NCI-H128 (cell line): ENCODE results near the gene RASAL2.
A peak's percentile ranks its signal among the peaks of the same experiment; 100 is the strongest.

Source experiments
- DNase-seq: peaks from one replicate; lab custom pipeline; 2025; ENCODE audit not compliant: unreplicated experiment; lab: John Stamatoyannopoulos, UW

Gene RASAL2

DNA sequence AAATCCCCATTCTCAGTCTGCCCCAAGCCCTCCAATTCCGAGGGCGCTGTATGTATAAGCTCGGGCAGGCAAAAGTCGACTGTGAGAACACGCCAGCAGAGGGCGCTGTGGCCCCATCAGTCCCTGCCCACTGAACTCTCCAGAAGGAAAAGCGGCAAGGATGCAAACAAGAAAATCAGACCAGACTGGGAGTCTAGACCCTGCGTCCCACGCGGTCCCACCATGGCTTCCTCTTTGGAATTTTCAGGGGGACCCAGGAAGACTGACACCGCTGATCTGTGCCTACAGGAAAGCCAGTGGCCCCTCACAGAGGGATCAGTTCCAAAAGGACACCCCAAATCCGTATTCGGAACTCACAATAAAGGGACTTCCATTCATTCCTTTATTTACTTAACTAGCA, 438.5 kb downstream of the RASAL2 start:
- peak; percentile 73 for DNase-seq

DNA sequence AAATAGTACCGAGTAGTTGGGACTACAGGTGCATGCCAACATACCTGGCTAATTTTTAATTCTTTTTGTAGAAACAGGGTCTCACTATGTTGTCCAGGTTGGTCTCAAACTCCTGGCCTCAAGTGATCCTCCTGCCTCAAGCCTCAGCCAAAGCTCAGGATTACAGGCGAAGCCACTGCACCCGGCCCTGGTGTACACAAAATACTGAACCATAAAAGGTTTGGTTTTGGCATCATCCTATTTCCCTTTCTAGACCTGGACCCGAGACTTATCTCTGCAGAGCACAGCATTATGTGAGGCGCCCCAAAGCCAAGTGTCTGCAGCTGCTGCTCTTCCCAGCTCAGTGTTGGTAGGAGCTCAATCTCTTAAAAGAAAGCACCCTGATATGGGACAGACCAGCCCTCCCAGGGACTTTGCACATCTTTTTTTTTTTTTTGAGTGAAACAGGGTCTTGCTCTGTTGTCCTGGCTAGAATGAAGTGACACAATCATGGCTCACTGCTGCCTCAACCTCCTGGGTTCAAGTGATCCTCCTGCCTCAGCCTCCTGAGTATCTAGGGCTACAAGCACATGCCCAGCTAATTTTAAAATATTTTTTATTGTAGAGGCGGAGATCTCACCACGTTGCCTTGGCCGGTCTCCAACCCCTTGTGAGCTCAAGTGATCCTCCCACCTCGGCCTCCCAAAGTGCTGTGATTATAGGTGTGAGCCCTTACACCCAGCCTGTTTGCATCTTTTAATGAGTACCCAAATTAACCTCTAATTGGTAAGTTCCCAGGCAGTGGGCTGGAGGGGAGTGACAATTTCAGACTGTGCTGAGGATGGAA, 439.4 kb downstream of the RASAL2 start:
- no peak for DNase-seq
